ENCODE data around the gene NGEF. TPM values are rescaled to one million over a fixed set of nuclear protein-coding genes. Genes with fewer than 3 reads are reported as not detected.

The NGEF gene
- total and polyA plus RNA-seq, 3 experiments from 2014 or later: 0.38 TPM; not detected in 2

GRCh38 chr2:232879618-232880494, 133.2 kb downstream of the NGEF start:
- POLR2A ChIA-PET: no interaction called here
- CTCF ChIA-PET: no interaction called here
- DNase-seq: peak in 1 of 5 donors; percentile 42
- Histone ChIP-seq H3K4me3 (ENCODE audit: low read length) (no peak overlapping the region), H3K27ac (ENCODE audit: low read depth, low read length) (no peak overlapping the region), H3K36me3 (ENCODE audit: insufficient read depth, low read length) (no peaks in the 10 kb centered on the region), H3K4me1 (ENCODE audit: insufficient read depth, low read length) (no peaks in the 10 kb centered on the region), H3K27me3 (ENCODE audit: insufficient read depth, low read length, poor library complexity, severe bottlenecking) (peaks cover 9% of the 10 kb centered on the region), H3K9me3 (ENCODE audit: low read length) (no peaks in the 10 kb centered on the region)
- Mint-ChIP-seq H3K4me1 (peaks cover 0 to 12% (median 0%) of the 10 kb centered on the region in 3 donors), H3K9me3 (no peaks in the 10 kb centered on the region), H3K27me3 (peaks cover 13 to 15% of the 10 kb centered on the region in 2 donors), H3K36me3 (no peaks in the 10 kb centered on the region), H3K27ac (peak overlapping the region in 1 of 8 donors; percentile 84), H3K4me3 (no peak overlapping the region)

- DNase-seq: no peak
- H3K4me1 ChIP-seq (ENCODE audit: insufficient read depth, low read length): no peaks in the 10 kb centered on the region
- H3K27me3 ChIP-seq (ENCODE audit: insufficient read depth, low read length, poor library complexity, severe bottlenecking): peaks cover 9% of the 10 kb centered on the region
- no peak overlapping the region for H3K4me3 ChIP-seq (ENCODE audit: low read length)
- Mint-ChIP-seq H3K27ac (no peak overlapping the region), H3K36me3 (no peaks in the 10 kb centered on the region), H3K9me3 (no peaks in the 10 kb centered on the region), H3K4me3 (no peak overlapping the region), H3K4me1 (peaks cover 0 to 12% (median 0%) of the 10 kb centered on the region in 3 donors), H3K27me3 (peaks cover 18% of the 10 kb centered on the region in 2 donors)
- POLR2A ChIA-PET: no interaction called here
- H3K27ac ChIP-seq (ENCODE audit: low read depth, low read length): no peak overlapping the region
- CTCF ChIA-PET: no interaction called here
- no peaks in the 10 kb centered on the region for H3K36me3 ChIP-seq (ENCODE audit: insufficient read depth, low read length)
- H3K9me3 ChIP-seq (ENCODE audit: low read length): no peaks in the 10 kb centered on the region
Observed at GRCh38 chr2:232878855-232879617, 134.0 kb downstream of the NGEF start.

- Histone ChIP-seq H3K4me1 (ENCODE audit: insufficient read depth, low read length) (no peaks in the 10 kb centered on the region), H3K27ac (ENCODE audit: low read depth, low read length) (no peak overlapping the region), H3K36me3 (ENCODE audit: insufficient read depth, low read length) (no peaks in the 10 kb centered on the region), H3K4me3 (ENCODE audit: low read length) (no peak overlapping the region), H3K27me3 (ENCODE audit: insufficient read depth, low read length, poor library complexity, severe bottlenecking) (peaks cover 9% of the 10 kb centered on the region), H3K9me3 (ENCODE audit: low read length) (no peaks in the 10 kb centered on the region)
- H3K36me3 Mint-ChIP-seq: no peaks in the 10 kb centered on the region
- no peak for DNase-seq
- H3K4me1 Mint-ChIP-seq: peaks cover 0 to 12% (median 0%) of the 10 kb centered on the region in 3 donors
- H3K9me3 Mint-ChIP-seq: no peaks in the 10 kb centered on the region
- peak overlapping the region in 6 of 7 donors; percentile 36 to 67 (median 48) for H3K4me3 Mint-ChIP-seq
- no peak overlapping the region for H3K27ac Mint-ChIP-seq
- ChIA-PET POLR2A (no interaction called here), CTCF (no interaction called here)
- peaks cover 18 to 20% of the 10 kb centered on the region in 2 donors for H3K27me3 Mint-ChIP-seq
Observed at GRCh38 chr2:232877940-232878511, 135.0 kb downstream of the NGEF start.

GRCh38 chr2:232876978-232877441, 136.0 kb downstream of the NGEF start:
- Mint-ChIP-seq H3K4me3 (peak overlapping the region in 3 of 7 donors; percentile 28 to 54 (median 51)), H3K27ac (no peak overlapping the region)

GRCh38 chr2:232876161-232876977, 136.7 kb downstream of the NGEF start:
- peak overlapping the region in 3 of 7 donors; percentile 47 to 52 (median 51) for H3K4me3 Mint-ChIP-seq
- peaks cover 9% of the 10 kb centered on the region for H3K27me3 ChIP-seq (ENCODE audit: insufficient read depth, low read length, poor library complexity, severe bottlenecking)
- ChIA-PET CTCF (no interaction called here), POLR2A (no interaction called here)
- peak in 2 of 5 donors; percentile 23 to 42 for DNase-seq
- H3K36me3 ChIP-seq (ENCODE audit: insufficient read depth, low read length): no peaks in the 10 kb centered on the region
- H3K27ac ChIP-seq (ENCODE audit: low read depth, low read length): no peak overlapping the region
- H3K27me3 Mint-ChIP-seq: peaks cover 18 to 20% of the 10 kb centered on the region in 2 donors
- no peaks in the 10 kb centered on the region for H3K36me3 Mint-ChIP-seq
- H3K4me3 ChIP-seq (ENCODE audit: low read length): no peak overlapping the region
- H3K4me1 ChIP-seq (ENCODE audit: insufficient read depth, low read length): no peaks in the 10 kb centered on the region
- H3K4me1 Mint-ChIP-seq: peaks cover 0 to 12% (median 0%) of the 10 kb centered on the region in 3 donors
- no peaks in the 10 kb centered on the region for H3K9me3 ChIP-seq (ENCODE audit: low read length)
- no peaks in the 10 kb centered on the region for H3K9me3 Mint-ChIP-seq
- no peak overlapping the region for H3K27ac Mint-ChIP-seq

More at GRCh38 chr2:232876978-232877441, 136.0 kb downstream of the NGEF start:
- Histone ChIP-seq H3K27me3 (ENCODE audit: insufficient read depth, low read length, poor library complexity, severe bottlenecking) (peaks cover 9% of the 10 kb centered on the region), H3K4me1 (ENCODE audit: insufficient read depth, low read length) (no peaks in the 10 kb centered on the region), H3K36me3 (ENCODE audit: insufficient read depth, low read length) (no peaks in the 10 kb centered on the region), H3K27ac (ENCODE audit: low read depth, low read length) (no peak overlapping the region), H3K4me3 (ENCODE audit: low read length) (no peak overlapping the region), H3K9me3 (ENCODE audit: low read length) (no peaks in the 10 kb centered on the region)
- Mint-ChIP-seq H3K4me1 (peaks cover 0 to 12% (median 0%) of the 10 kb centered on the region in 3 donors), H3K36me3 (no peaks in the 10 kb centered on the region), H3K9me3 (no peaks in the 10 kb centered on the region), H3K27me3 (peaks cover 18 to 20% of the 10 kb centered on the region in 2 donors)
- ChIA-PET POLR2A (no interaction called here), CTCF (no interaction called here)
- DNase-seq: peak in 1 of 5 donors; percentile 31

- CTCF ChIA-PET: no interaction called here
- Histone ChIP-seq H3K36me3 (ENCODE audit: insufficient read depth, low read length) (no peaks in the 10 kb centered on the region), H3K27me3 (ENCODE audit: insufficient read depth, low read length, poor library complexity, severe bottlenecking) (peaks cover 9% of the 10 kb centered on the region), H3K4me1 (ENCODE audit: insufficient read depth, low read length) (no peaks in the 10 kb centered on the region), H3K4me3 (ENCODE audit: low read length) (no peak overlapping the region), H3K27ac (ENCODE audit: low read depth, low read length) (no peak overlapping the region), H3K9me3 (ENCODE audit: low read length) (no peaks in the 10 kb centered on the region)
- Mint-ChIP-seq H3K27me3 (peaks cover 18 to 20% of the 10 kb centered on the region in 2 donors), H3K4me3 (peak overlapping the region in 6 of 7 donors; percentile 41 to 90 (median 65)), H3K9me3 (no peaks in the 10 kb centered on the region), H3K27ac (no peak overlapping the region), H3K4me1 (peaks cover 0 to 12% (median 0%) of the 10 kb centered on the region in 3 donors), H3K36me3 (no peaks in the 10 kb centered on the region)
- POLR2A ChIA-PET: no interaction called here
- peak in 1 of 5 donors; percentile 32 for DNase-seq
Observed at GRCh38 chr2:232875256-232876121, 137.6 kb downstream of the NGEF start.

Measured in CD8-positive, alpha-beta memory T cell (primary cell).